Activated CD8-positive, alpha-beta memory T cell treated with anti-CD3 and anti-CD28 coated beads, Interleukin-2, amount 10 ng/mL, durations not matched to agents 7 days and 5 days (primary cell): ENCODE measurements around the gene FOXN3. TPM values are rescaled to one million over a fixed set of nuclear protein-coding genes. Genes with fewer than 3 reads are reported as not detected.

Source experiments
- ATAC-seq: fragments of 150-1000 bp; cut with Tn5 transposase; one replicate; pipeline ENCODE4 v1.10.0; 2021; ENCODE audit warnings: moderate library complexity
- CTCF ChIA-PET: fragments of 350-600 bp; sonication (Branson Sonifier 250); formaldehyde crosslinking; loops from one replicate; lab custom pipeline; 2021; ENCODE audit warnings: antibody characterized with exemption; lab: Charles Lee
- DNase-seq: peaks from one replicate; pipeline ENCODE4 v3.0.0-alpha.2; 2020
- H3K27ac Mint-ChIP-seq: one replicate; pipeline ENCODE4 v1.8.0; 2021; ENCODE audit warnings: mild to moderate bottlenecking, mixed read lengths
- H3K27me3 Mint-ChIP-seq: one replicate; pipeline ENCODE4 v1.8.0; 2021; ENCODE audit warnings: mixed read lengths
- H3K36me3 Mint-ChIP-seq: one replicate; pipeline ENCODE4 v1.8.0; 2021; ENCODE audit warnings: mild to moderate bottlenecking, mixed read lengths
- H3K4me1 Mint-ChIP-seq: one replicate; pipeline ENCODE4 v1.8.0; 2021; ENCODE audit warnings: mixed read lengths
- H3K4me3 Mint-ChIP-seq: one replicate; pipeline ENCODE4 v1.8.0; 2021; ENCODE audit warnings: mild to moderate bottlenecking, moderate library complexity, mixed read lengths
- H3K9me3 Mint-ChIP-seq: one replicate; pipeline ENCODE4 v1.8.0; 2022; ENCODE audit warnings: low read depth, mixed read lengths
- total RNA-seq, 2 experiments: library from RNA; stranded (reverse); gene quantifications; one replicate each; pipeline ENCODE4 v1.2.3, GENCODE V29; 2021

The FOXN3 gene
- total RNA-seq, 2 experiments from 2014 or later: 85.6 to 103 TPM

DNA sequence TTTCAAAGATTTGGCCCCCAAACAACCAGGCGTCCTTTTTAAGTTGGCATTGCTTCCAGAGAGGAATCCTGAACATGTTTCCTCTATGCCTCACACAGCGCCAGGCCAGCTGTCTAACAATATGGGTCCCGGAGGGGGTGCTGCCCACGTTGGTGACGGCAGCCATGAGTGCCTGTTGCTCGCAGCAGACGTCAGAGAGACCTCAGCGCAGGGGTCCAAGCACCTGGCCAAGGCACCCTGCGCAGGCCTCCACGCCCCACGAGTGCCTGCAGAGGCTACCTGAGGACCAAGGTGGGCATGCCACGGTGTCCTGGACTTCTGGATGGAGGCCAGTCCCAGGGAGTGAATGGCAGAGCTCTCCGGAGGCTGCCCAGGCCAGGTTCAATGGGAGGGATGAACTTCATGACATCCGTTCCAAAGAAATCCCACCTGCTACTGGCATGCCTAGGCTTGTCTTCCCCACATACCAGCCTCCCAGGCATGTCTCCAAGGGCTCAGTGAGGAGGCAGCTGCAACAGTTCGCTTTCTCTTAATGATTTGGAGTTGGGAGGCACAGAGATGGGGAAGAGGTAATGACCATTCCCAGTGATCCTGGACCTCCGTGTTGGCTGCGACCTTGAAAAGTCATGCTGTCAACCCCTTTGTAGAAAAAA lies 11.6 kb upstream of the FOXN3 start:
- no peak for ATAC-seq
- H3K4me3 Mint-ChIP-seq: peak overlapping the region; percentile 76
- peaks cover 73% of the 10 kb centered on the region for H3K4me1 Mint-ChIP-seq
- CTCF ChIA-PET: interaction anchor here (1.3 to 2.9 kb wide), 2 partner anchors 10 to 112 kb away, joined by 3 to 17 read pairs; no protein-coding TSS in a partner anchor
- peak overlapping the region; percentile 99 for H3K27ac Mint-ChIP-seq
- H3K27me3 Mint-ChIP-seq: no peaks in the 10 kb centered on the region
- peaks cover 2% of the 10 kb centered on the region for H3K36me3 Mint-ChIP-seq
- DNase-seq: no peak
- no peaks in the 10 kb centered on the region for H3K9me3 Mint-ChIP-seq

DNA sequence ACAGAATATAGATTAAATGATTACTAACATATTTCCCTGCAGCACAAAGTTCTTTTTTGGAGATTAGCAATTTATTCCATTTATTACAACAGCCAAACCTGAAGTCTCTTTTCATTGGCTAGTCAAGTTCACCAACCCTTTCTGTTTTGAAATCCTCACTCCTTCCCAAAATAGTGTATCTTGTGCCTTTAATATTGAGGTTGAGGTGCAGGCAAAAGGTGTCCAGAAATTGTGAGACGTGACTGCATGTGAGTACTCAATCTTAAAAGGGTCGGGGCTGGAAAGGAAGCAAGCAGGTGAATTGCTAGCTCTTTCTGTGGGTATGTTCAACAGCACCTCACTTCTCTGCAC lies 11.1 kb upstream of the FOXN3 start:
- H3K4me1 Mint-ChIP-seq: peaks cover 78% of the 10 kb centered on the region
- H3K36me3 Mint-ChIP-seq: peaks cover 2% of the 10 kb centered on the region
- ATAC-seq: no peak
- H3K27me3 Mint-ChIP-seq: no peaks in the 10 kb centered on the region
- no peak overlapping the region for H3K4me3 Mint-ChIP-seq
- DNase-seq: no peak
- no peaks in the 10 kb centered on the region for H3K9me3 Mint-ChIP-seq
- peak overlapping the region; percentile 99 for H3K27ac Mint-ChIP-seq
- CTCF ChIA-PET: interaction anchor here (1.0 to 2.9 kb wide), 2 partner anchors 9 to 82 kb away, joined by 3 to 17 read pairs; no protein-coding TSS in a partner anchor

DNA sequence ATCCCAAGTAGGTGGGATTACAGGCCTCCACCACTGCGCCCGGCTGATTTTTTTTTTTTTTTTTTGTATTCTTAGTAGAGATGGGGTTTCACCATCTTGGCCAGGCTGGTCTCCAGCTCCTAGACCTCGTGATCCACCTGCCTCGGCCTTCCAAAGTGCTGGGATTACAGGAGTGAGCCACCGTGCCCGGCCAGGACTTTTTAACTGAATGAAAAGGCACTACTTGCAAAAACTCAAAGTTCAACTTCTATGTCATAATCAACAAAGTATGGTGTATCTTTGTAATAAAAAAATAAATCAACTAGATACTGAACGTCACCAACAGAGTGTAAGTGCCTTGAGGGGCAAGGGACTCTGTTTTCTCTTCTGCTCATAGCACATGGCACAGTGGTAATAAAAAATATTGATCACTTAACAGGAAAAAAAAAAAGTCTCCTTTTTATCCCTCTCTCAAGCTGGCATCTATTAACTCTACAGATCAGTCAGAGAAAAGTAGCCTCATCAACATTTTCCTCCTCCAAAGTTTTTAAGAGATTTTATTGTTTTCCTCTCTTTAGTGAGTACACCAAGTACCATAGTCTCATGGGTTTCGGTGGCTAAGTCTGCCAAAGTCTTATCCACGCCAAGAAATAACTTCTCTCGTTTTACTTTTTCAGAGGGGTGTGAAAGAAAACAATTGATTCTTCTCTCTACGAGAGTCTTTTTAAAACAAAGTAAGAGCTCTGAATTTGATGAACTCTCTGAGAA lies 10.6 kb upstream of the FOXN3 start:
- H3K9me3 Mint-ChIP-seq: no peaks in the 10 kb centered on the region
- H3K36me3 Mint-ChIP-seq: peaks cover 2% of the 10 kb centered on the region
- CTCF ChIA-PET: interaction anchor here (1.0 to 2.9 kb wide), 2 partner anchors 9 to 82 kb away, joined by 3 to 17 read pairs; no protein-coding TSS in a partner anchor
- peak overlapping the region; percentile 99 for H3K27ac Mint-ChIP-seq
- peaks cover 80% of the 10 kb centered on the region for H3K4me1 Mint-ChIP-seq
- DNase-seq: no peak
- no peaks in the 10 kb centered on the region for H3K27me3 Mint-ChIP-seq
- no peak overlapping the region for H3K4me3 Mint-ChIP-seq
- no peak for ATAC-seq

DNA sequence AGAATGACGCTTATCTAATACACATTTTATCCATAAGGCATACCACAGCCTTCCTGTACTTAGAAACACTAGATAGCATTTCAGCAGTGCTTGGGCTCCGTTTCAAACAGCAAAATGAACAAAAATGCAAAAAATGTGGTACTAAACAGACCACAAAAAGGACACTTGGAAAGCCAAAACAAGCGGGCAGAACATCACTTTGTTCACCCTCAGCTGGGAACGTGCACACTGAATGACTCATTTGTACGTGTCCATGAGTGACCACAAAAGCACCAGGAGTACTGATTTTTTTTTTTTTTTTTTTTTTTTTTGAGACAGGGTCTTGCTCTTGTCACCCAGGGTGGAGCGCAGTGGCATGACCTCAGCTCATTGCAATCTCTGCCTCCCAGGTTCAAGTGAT lies 8.9 kb upstream of the FOXN3 start:
- Mint-ChIP-seq H3K4me3 (no peak overlapping the region), H3K9me3 (no peaks in the 10 kb centered on the region), H3K36me3 (peaks cover 2% of the 10 kb centered on the region), H3K27me3 (no peaks in the 10 kb centered on the region), H3K4me1 (peaks cover 70% of the 10 kb centered on the region), H3K27ac (peak overlapping the region; percentile 41)
- DNase-seq (peak; percentile 61), ATAC-seq (no peak)
- CTCF ChIA-PET: no interaction called here

DNA sequence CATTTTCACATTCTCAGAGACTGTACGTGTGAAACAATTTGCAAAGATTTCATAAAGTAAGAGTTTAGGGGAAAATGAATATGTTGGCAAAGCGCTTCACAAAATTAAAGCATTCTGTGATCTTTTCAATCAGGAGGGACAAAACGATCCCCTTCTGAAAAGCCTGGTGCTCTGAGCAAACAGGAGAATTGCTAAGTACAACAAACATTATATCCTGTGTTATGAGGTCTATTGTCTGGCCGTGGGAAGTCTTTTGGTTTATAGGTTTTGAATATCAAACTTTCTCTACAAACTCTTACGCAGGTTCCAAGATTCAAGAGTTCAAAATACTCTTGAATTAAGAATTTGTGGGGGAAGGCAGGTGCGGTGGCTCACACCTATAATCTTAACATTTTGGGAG lies 7.2 kb upstream of the FOXN3 start:
- Mint-ChIP-seq H3K36me3 (peaks cover 2% of the 10 kb centered on the region), H3K9me3 (no peaks in the 10 kb centered on the region), H3K27me3 (no peaks in the 10 kb centered on the region), H3K4me3 (no peak overlapping the region), H3K4me1 (peaks cover 64% of the 10 kb centered on the region), H3K27ac (no peak overlapping the region)
- no peak for DNase-seq
- CTCF ChIA-PET: interaction anchor here (0.7 kb wide), 1 partner anchor 181 kb away, joined by 4 read pairs; no protein-coding TSS in a partner anchor
- no peak for ATAC-seq

DNA sequence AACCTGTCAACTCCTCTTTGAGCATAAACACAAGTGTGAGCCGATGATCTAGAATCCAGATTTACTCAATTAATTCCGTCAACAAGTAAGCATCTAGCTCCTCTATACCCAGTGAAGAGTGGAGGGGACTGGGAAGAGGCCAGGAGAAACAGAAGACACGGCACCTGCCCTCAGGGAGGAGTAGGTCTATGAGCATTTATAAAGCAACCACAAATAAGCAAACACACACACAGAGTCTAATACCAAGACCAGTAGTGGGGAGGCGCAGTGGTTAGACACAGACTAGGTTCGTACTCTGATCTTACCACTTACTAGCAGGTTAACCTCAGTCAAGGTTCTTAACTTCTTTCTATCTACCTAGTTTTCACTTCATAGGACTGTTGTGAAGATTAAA lies 5.9 kb upstream of the FOXN3 start:
- peaks cover 2% of the 10 kb centered on the region for H3K36me3 Mint-ChIP-seq

GRCh38 chr14:89422181-89422951 lies 5.3 kb upstream of the FOXN3 start:
- no peak for ATAC-seq
- no peak overlapping the region for H3K27ac Mint-ChIP-seq

More for the DNA sequence above, 5.9 kb upstream of the FOXN3 start:
- ATAC-seq (no peak), DNase-seq (no peak)
- Mint-ChIP-seq H3K9me3 (no peaks in the 10 kb centered on the region), H3K27me3 (no peaks in the 10 kb centered on the region), H3K4me1 (peaks cover 64% of the 10 kb centered on the region), H3K4me3 (no peak overlapping the region), H3K27ac (no peak overlapping the region)
- CTCF ChIA-PET: interaction anchor here (0.5 kb wide), 1 partner anchor 293 kb away, joined by 3 read pairs; no protein-coding TSS in a partner anchor

DNA sequence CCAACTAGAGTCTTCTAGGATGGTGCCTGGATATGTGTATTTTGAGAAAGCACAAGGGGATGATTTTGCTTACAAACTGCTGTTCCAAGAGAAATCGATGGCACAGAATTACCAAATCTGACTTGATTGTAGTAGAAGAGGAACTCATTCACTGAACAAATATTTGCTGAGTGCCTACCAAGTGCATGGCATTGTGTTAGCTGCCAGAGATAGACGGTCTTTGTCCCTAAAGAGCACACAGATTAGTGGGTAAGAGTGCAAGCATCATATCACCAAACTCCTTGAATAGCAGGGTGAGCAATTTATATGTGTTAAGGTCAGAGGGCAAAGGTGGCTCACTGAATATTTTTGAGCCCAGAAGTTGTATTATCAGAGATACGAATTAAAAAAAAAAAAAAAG lies 3.5 kb upstream of the FOXN3 start:
- no peaks in the 10 kb centered on the region for H3K27me3 Mint-ChIP-seq
- no peak overlapping the region for H3K4me3 Mint-ChIP-seq
- peaks cover 2% of the 10 kb centered on the region for H3K36me3 Mint-ChIP-seq

More at GRCh38 chr14:89422181-89422951, 5.3 kb upstream of the FOXN3 start:
- Mint-ChIP-seq H3K4me1 (peaks cover 61% of the 10 kb centered on the region), H3K9me3 (no peaks in the 10 kb centered on the region), H3K36me3 (peaks cover 2% of the 10 kb centered on the region), H3K4me3 (no peak overlapping the region), H3K27me3 (no peaks in the 10 kb centered on the region)
- no peak for DNase-seq
- CTCF ChIA-PET: interaction anchor here (0.5 kb wide), 1 partner anchor 294 kb away, joined by 3 read pairs; no protein-coding TSS in a partner anchor

DNA sequence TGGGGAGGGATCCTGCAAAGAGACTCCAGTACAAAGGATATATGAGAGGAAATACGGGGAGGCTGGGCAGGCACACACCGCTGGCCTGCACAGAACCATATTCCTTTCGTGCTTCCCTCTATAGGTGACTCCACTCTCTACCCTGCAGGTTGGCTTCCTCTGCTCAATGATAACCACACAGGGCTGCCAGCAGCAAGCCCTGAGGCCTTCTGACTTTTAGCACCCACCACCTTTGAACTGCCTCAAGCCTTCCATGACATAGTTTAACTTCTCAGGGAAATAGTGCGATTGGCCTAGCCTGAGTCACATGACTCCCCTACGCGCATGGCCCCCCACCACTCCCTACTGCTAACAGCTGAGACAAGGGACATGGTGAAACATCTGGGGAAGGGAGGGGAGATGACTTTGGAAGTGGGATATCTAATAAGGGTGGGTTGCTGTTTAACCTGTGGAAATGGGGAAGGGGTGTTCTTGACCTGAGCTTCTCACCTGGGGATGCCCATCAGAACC lies 3.0 kb upstream of the FOXN3 start:
- CTCF ChIA-PET: interaction anchor here (0.8 to 3.3 kb wide), 2 partner anchors 9 to 301 kb away, joined by 4 to 17 read pairs; no protein-coding TSS in a partner anchor

More for the DNA sequence above, 3.5 kb upstream of the FOXN3 start:
- ATAC-seq (no peak), DNase-seq (no peak)
- Mint-ChIP-seq H3K27ac (no peak overlapping the region), H3K9me3 (no peaks in the 10 kb centered on the region), H3K4me1 (peaks cover 55% of the 10 kb centered on the region)
- CTCF ChIA-PET: interaction anchor here (3.3 kb wide), 1 partner anchor 9 kb away, joined by 17 read pairs; no protein-coding TSS in a partner anchor

DNA sequence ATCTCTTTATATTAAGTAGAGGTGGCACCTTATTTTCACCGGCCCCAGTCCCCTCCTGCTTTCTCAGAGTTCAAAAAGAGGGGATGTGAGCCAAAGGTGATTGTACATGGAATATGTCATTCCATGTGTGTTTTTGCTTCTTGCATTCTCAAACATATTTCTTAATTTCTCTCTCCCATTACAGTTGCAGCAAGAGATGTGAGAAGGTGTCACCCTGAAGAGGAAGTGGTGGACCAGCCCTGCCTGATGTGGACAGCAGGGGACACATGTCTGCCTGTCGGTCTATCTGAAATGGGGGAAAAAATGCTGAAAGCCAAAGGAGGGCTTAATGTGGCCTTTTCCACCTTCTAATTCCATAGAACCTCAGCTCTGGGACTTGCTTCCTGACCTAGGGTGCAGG lies 1.9 kb upstream of the FOXN3 start:
- H3K4me1 Mint-ChIP-seq: peaks cover 52% of the 10 kb centered on the region
- DNase-seq: peak; percentile 51
- peaks cover 5% of the 10 kb centered on the region for H3K36me3 Mint-ChIP-seq
- H3K9me3 Mint-ChIP-seq: no peaks in the 10 kb centered on the region
- no peaks in the 10 kb centered on the region for H3K27me3 Mint-ChIP-seq
- H3K4me3 Mint-ChIP-seq: no peak overlapping the region
- CTCF ChIA-PET: interaction anchor here (0.8 to 3.3 kb wide), 5 partner anchors 10 to 347 kb away, joined by 3 to 17 read pairs (median 4); no protein-coding TSS in a partner anchor
- H3K27ac Mint-ChIP-seq: peak overlapping the region; percentile 96
- ATAC-seq: no peak

More for the DNA sequence above, 3.0 kb upstream of the FOXN3 start:
- Mint-ChIP-seq H3K27me3 (no peaks in the 10 kb centered on the region), H3K4me1 (peaks cover 58% of the 10 kb centered on the region), H3K9me3 (no peaks in the 10 kb centered on the region), H3K4me3 (no peak overlapping the region), H3K36me3 (peaks cover 5% of the 10 kb centered on the region), H3K27ac (no peak overlapping the region)
- DNase-seq (no peak), ATAC-seq (no peak)

DNA sequence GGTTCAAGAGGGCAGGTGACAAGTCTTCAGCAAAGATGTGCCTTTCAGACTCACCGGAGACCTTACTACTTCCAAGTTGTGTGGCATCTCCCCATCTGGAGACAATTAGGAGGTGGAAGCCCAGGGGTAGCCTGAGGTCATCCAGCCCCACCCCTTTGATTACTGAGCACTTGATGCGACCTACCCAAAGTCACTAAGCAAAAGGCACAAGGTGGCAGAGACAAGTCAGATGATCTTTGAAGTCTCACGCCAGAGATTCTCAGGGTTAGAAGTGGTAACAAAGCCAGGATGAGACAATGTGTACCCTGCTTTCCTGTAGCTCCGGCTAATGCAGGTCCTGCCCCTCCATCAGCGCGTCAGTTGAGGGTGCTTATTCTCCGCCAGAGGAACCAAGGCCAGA lies 1.4 kb upstream of the FOXN3 start:
- Mint-ChIP-seq H3K9me3 (no peaks in the 10 kb centered on the region), H3K4me1 (peaks cover 47% of the 10 kb centered on the region), H3K27me3 (no peaks in the 10 kb centered on the region), H3K27ac (peak overlapping the region; percentile 96), H3K36me3 (peaks cover 5% of the 10 kb centered on the region), H3K4me3 (peak overlapping the region; percentile 89)
- CTCF ChIA-PET: interaction anchor here (1.0 to 3.3 kb wide), 5 partner anchors 11 to 348 kb away, joined by 3 to 17 read pairs (median 4); no protein-coding TSS in a partner anchor
- ATAC-seq (no peak), DNase-seq (peak; percentile 46)

DNA sequence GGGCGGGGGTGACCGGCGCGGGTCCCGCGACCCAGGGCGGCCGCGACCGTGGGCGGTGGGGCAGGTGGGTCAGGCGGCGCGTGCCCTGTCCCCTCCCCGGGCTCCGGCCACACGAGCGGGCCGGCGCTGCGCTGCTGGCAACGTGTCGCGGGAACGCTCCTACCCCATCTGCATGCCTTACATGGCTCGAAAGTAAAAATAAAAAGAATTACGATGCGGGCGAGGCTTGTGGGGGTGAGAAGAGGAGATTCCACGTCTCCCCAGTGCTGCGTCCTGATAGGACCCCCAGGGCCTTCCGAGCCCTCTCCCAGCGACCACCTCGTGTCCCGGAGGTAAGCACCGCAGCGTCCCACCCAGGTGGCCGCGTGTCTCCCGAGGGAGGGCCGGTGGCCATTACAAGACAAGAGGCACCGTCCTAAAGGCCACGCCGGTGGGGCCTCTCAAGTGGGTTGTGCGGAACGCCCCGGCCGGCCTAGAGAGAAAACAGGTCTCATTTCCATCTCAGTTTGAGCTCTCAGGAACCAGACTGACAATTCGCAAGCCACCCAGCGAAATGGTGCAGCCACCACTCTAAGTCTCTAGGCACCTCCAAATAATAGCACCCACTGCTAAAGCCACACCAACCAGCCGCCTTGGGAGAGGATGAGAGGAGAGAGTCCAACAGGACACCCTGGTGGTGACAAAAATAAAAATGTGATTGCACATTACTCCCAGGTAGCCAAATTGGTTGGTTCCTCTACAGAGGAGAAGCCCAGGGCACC lies 612 bp upstream of the FOXN3 start:
- CTCF ChIA-PET: interaction anchor here (0.9 to 3.3 kb wide), 4 partner anchors 12 to 349 kb away, joined by 3 to 17 read pairs (median 4); no protein-coding TSS in a partner anchor
- H3K27me3 Mint-ChIP-seq: no peaks in the 10 kb centered on the region
- ATAC-seq (peak; percentile 54), DNase-seq (peak; percentile 84)
- H3K9me3 Mint-ChIP-seq: no peaks in the 10 kb centered on the region
- H3K27ac Mint-ChIP-seq: peak overlapping the region; percentile 96
- H3K4me1 Mint-ChIP-seq: peaks cover 39% of the 10 kb centered on the region
- H3K4me3 Mint-ChIP-seq: peak overlapping the region; percentile 89
- peaks cover 5% of the 10 kb centered on the region for H3K36me3 Mint-ChIP-seq
